GM19467 (cell line): ENCODE measurements around the gene NLRC5.
"Not testable (repeated sequence)": the region's sequence is repeated elsewhere in the genome, so short reads cannot be mapped to it uniquely, and the experiment has no call there.

Experiments
- ATAC-seq: cut with Tn5 transposase; IDR thresholded peaks from one replicate; pipeline ENCODE4 v1.9.1; 2021; ENCODE audit warnings: mild to moderate bottlenecking, moderate library complexity; ENCODE audit not compliant: unreplicated experiment

The NLRC5 gene

GRCh38 chr16:56981729-56982271 lies 7.6 kb upstream of the NLRC5 start:
- no peak for ATAC-seq

- ATAC-seq, result no peak
Observed at GRCh38 chr16:56982695-56983094, 6.7 kb upstream of the NLRC5 start.

- no peak for ATAC-seq
Observed at GRCh38 chr16:56983211-56983751, 6.1 kb upstream of the NLRC5 start.

- no peak for ATAC-seq
Observed at GRCh38 chr16:56984639-56985038, 4.7 kb upstream of the NLRC5 start.

- ATAC-seq, result no peak
Observed at GRCh38 chr16:56985288-56985961, 3.9 kb upstream of the NLRC5 start.

- no peak for ATAC-seq
Observed at GRCh38 chr16:56985962-56986360, 3.4 kb upstream of the NLRC5 start.

GRCh38 chr16:56986361-56986760 lies 3.0 kb upstream of the NLRC5 start:
- ATAC-seq, result no peak

GRCh38 chr16:56986908-56987307 lies 2.4 kb upstream of the NLRC5 start:
- ATAC-seq, result not testable (repeated sequence)

- no peak for ATAC-seq
Observed at GRCh38 chr16:56987692-56988091, 1.7 kb upstream of the NLRC5 start.

GRCh38 chr16:56988161-56988947 lies 1.0 kb upstream of the NLRC5 start:
- no peak for ATAC-seq

- no peak for ATAC-seq
Observed at GRCh38 chr16:56989988-56990387, 631 bp downstream of the NLRC5 start.

- ATAC-seq, result no peak
Observed at GRCh38 chr16:56990407-56991286, 1.3 kb downstream of the NLRC5 start.

GRCh38 chr16:56992431-56992830 lies 3.1 kb downstream of the NLRC5 start:
- not testable (repeated sequence) for ATAC-seq

- no peak for ATAC-seq
Observed at GRCh38 chr16:56993204-56993603, 3.8 kb downstream of the NLRC5 start.

- no peak for ATAC-seq
Observed at GRCh38 chr16:56994311-56994710, 5.0 kb downstream of the NLRC5 start.

- no peak for ATAC-seq
Observed at GRCh38 chr16:56995136-56995805, 5.9 kb downstream of the NLRC5 start.

- no peak for ATAC-seq
Observed at GRCh38 chr16:56997264-56997663, 7.9 kb downstream of the NLRC5 start.

GRCh38 chr16:56997931-56998330 lies 8.6 kb downstream of the NLRC5 start:
- no peak for ATAC-seq

- no peak for ATAC-seq
Observed at GRCh38 chr16:56998352-56998751, 9.0 kb downstream of the NLRC5 start.

GRCh38 chr16:56998861-56999260 lies 9.5 kb downstream of the NLRC5 start:
- ATAC-seq, result no peak
